K562 (cell line): ENCODE measurements around the gene CST2. TPM values are rescaled to one million over a fixed set of nuclear protein-coding genes. Genes with fewer than 3 reads are reported as not detected.

Experiments
- ATAC-seq: fragments of 200-7000 bp; cut with Tn5 transposase; 3 replicates; pipeline ENCODE4 v1.9.1; 2020; ENCODE audit warnings: moderate library complexity
- BruUV-seq: library from RNA; stranded (reverse); fragments of 400-500 nt; replicated peaks from 2 replicates; lab custom pipeline; 2021; lab: Mats Ljungman, UMichigan
- CTCF ChIA-PET: fragments of 300-600 bp; formaldehyde crosslinking; extraction: SDS; loops from one replicate; lab custom pipeline; 2021; ENCODE audit warnings: low intra/inter-chr PET ratio; lab: Yijun Ruan, JAX
- POLR2A ChIA-PET: fragments of 300-600, 350-650 bp; sonication (Branson Sonifier 250); formaldehyde crosslinking; extraction: SDS; loops from one replicate; lab custom pipeline; 2021; ENCODE audit warnings: antibody characterized with exemption, inconsistent platforms; lab: Yijun Ruan, JAX
- DNase-seq, 4 experiments: peaks; one replicate each; pipeline versions ENCODE4 v3.0.0 to v3.0.0-alpha.2; 2011 to 2018; ENCODE audit warnings: low spot score in 3 of 4, mixed read lengths in 3 of 4; ENCODE audit errors: extremely low read depth in 1 of 4
- FAIRE-seq: peaks from 2 replicates; lab custom pipeline; 2011; peaks lifted over from hg19 to GRCh38; lab: Jason Lieb, UNC
- H2AFZ ChIP-seq: 2 replicates; pipeline ENCODE4 v1.6.0; 2011; ENCODE audit warnings: low read depth, low read length, control low read depth, inconsistent platforms
- H3K27ac ChIP-seq: fragments of 200-600 bp; 3 replicates; pipeline ENCODE4 v1.8.0; 2011; ENCODE audit warnings: low read depth, mild to moderate bottlenecking, control low read depth, inconsistent platforms, low read length, moderate library complexity, mixed read lengths; ENCODE audit errors: extremely low read depth
- H3K27me3 ChIP-seq, 2 experiments: fragments of 300-600 bp in 1 of 2; 2 replicates in 1 of 2; 3 replicates in 1 of 2; pipeline versions ENCODE4 v1.6.0 to v1.8.0; 2011; ENCODE audit warnings: inconsistent platforms in 2 of 2, low read length in 2 of 2, mild to moderate bottlenecking in 1 of 2, mixed read lengths in 1 of 2, moderate library complexity in 1 of 2; ENCODE audit not compliant: control insufficient read depth in 2 of 2, insufficient read depth in 2 of 2
- H3K36me3 ChIP-seq: fragments of 300-600 bp; 3 replicates; pipeline ENCODE4 v1.8.0; 2011; ENCODE audit warnings: mild to moderate bottlenecking, low read length, inconsistent platforms; ENCODE audit not compliant: control insufficient read depth, insufficient read depth
- H3K4me1 ChIP-seq, 2 experiments: fragments of 200-600 bp in 1 of 2; replicated peaks in 1 of 2; 2 replicates in 1 of 2; 3 replicates in 1 of 2; pipeline versions ENCODE4 v1.5.1 to v1.8.0; 2011; ENCODE audit warnings: inconsistent platforms in 2 of 2, low read length in 2 of 2, mild to moderate bottlenecking in 1 of 2, mixed read lengths in 1 of 2, moderate library complexity in 1 of 2; ENCODE audit not compliant: control insufficient read depth in 2 of 2, insufficient read depth in 2 of 2
- H3K4me2 ChIP-seq: 2 replicates; pipeline ENCODE4 v1.6.1; 2011; ENCODE audit warnings: low read length, control low read depth, inconsistent platforms, mixed read lengths; ENCODE audit not compliant: insufficient read depth
- H3K4me3 ChIP-seq: fragments of 200-600 bp; sonication (generic), shearing (Covaris generic); 2 replicates; pipeline ENCODE4 v1.5.1; 2016; ENCODE audit warnings: control low read depth, inconsistent platforms
- H3K79me2 ChIP-seq: fragments of 200-600 bp; 3 replicates; pipeline ENCODE4 v1.8.0; 2011; ENCODE audit warnings: low read length, inconsistent platforms; ENCODE audit not compliant: control insufficient read depth, insufficient read depth
- H3K9ac ChIP-seq, 2 experiments: 2 replicates each; pipeline versions ENCODE4 v1.6.0 to v1.6.1; 2011; ENCODE audit warnings: low read depth in 2 of 2, low read length in 2 of 2, control low read depth in 1 of 2, inconsistent platforms in 1 of 2, mild to moderate bottlenecking in 1 of 2, mixed read lengths in 1 of 2; ENCODE audit not compliant: insufficient read depth in 1 of 2
- H3K9me1 ChIP-seq: one replicate; pipeline ENCODE4 v1.6.0; 2011; ENCODE audit warnings: inconsistent platforms, mild to moderate bottlenecking, low read length, moderate library complexity; ENCODE audit not compliant: control insufficient read depth, insufficient read depth
- H3K9me3 ChIP-seq: replicated peaks from 2 replicates; pipeline ENCODE4 v1.5.1; 2011; ENCODE audit warnings: low read depth, low read length, inconsistent platforms; ENCODE audit not compliant: control insufficient read depth, insufficient read depth
- H4K20me1 ChIP-seq: replicated peaks from 2 replicates; pipeline ENCODE4 v1.6.1; 2011; ENCODE audit warnings: low read length, inconsistent platforms, mixed read lengths; ENCODE audit not compliant: control insufficient read depth, insufficient read depth
- CBFB ChIP-seq: sonication (generic); formaldehyde crosslinking; IDR thresholded peaks from 2 replicates; pipeline ENCODE4 v1.4.0; 2020; ENCODE audit warnings: mild to moderate bottlenecking, missing genetic modification reagents
- CHAMP1 ChIP-seq: fragments of 450-650 bp; IDR thresholded peaks from 2 replicates; pipeline ENCODE4 v1.6.1; 2016; ENCODE audit warnings: mild to moderate bottlenecking
- CUX1 ChIP-seq: fragments of 200-800 bp; sonication (Bioruptor generic); IDR thresholded peaks from 2 replicates; pipeline ENCODE4 v1.6.1; 2016; ENCODE audit warnings: missing genetic modification characterization, missing compliant biosample characterization
- FUS ChIP-seq: fragments of 200-400 bp; formaldehyde crosslinking; optimal IDR thresholded peaks from 2 replicates; pipeline ENCODE3; 2017; ENCODE audit warnings: low read depth, low read length
- JUN ChIP-seq, 2 experiments: sonication (generic) in 1 of 2; formaldehyde crosslinking in 1 of 2; IDR thresholded peaks; 2 replicates each; pipeline versions ENCODE4 v1.6.1 to v1.8.0; 2012 to 2022; ENCODE audit warnings: borderline replicate concordance in 2 of 2, mild to moderate bottlenecking in 2 of 2, improper control_type of control experiment in 1 of 2, low read depth in 1 of 2, low read length in 1 of 2, missing genetic modification reagents in 1 of 2
- KLF1 ChIP-seq: fragments of 450-650 bp; IDR thresholded peaks from 2 replicates; pipeline ENCODE4 v1.6.1; 2016; ENCODE audit warnings: missing genetic modification characterization, missing compliant biosample characterization
- MCM5 ChIP-seq: fragments of 450-650 bp; IDR thresholded peaks from 2 replicates; pipeline ENCODE4 v1.6.1; 2016; ENCODE audit warnings: low read depth
- RBM34 ChIP-seq: fragments of 200-400 bp; formaldehyde crosslinking; IDR thresholded peaks from 2 replicates; pipeline ENCODE4 v1.6.1; 2018; ENCODE audit warnings: low read length, borderline replicate concordance; ENCODE audit not compliant: insufficient read depth
- SREBF2 ChIP-seq: sonication (generic); formaldehyde crosslinking; IDR thresholded peaks from 2 replicates; pipeline ENCODE4 v1.4.0; 2020; ENCODE audit warnings: mild to moderate bottlenecking, missing genetic modification reagents
- ZNF316 ChIP-seq: fragments of 450-650 bp; IDR thresholded peaks from 2 replicates; pipeline ENCODE4 v1.6.1; 2016
- WGBS: fragments of 100-300 bp; shearing (Covaris generic); methylation state at CpG from one replicate; pipeline ENCODE4 v1.1.6; 2016; ENCODE audit warnings: low coverage, mixed read lengths; ENCODE audit not compliant: insufficient coverage; ENCODE audit errors: missing lambda C conversion rate; 5-methylcytosine and 5-hydroxymethylcytosine counted together
- in situ Hi-C: fragments of 300-500 bp; cut with MboI; formaldehyde crosslinking; loops from 4 replicates; pipeline ENCODE4 v1.15.0; 2018; ENCODE audit warnings: inconsistent platforms, mixed read lengths
- intact Hi-C: fragments of 100-400 bp; cut with micrococcal nuclease; formaldehyde crosslinking; loops from 2 replicates; pipeline ENCODE4 v1.14.2; 2022
- polyA plus RNA-seq, 8 experiments: library from polyadenylated mRNA; depleted of rRNA in 4 of 8; stranded (reverse) in 5 of 8; unstranded in 3 of 8; fragments of >200 nt; fragmentation: Nextera tagmentation in 2 of 8; fragmentation: Illumina TruSeq in 1 of 8; extraction: Ambion mirVana in 2 of 8; extraction: Trizol in 1 of 8; gene quantifications; 2 replicates each; pipeline versions ENCODE4 v1.2.1 to v1.2.3, GENCODE V29; 2011 to 2014; ENCODE audit warnings: inconsistent platforms in 1 of 8, missing spikeins in 1 of 8
- total RNA-seq, 7 experiments: library from RNA; depleted of rRNA in 6 of 7; stranded (reverse); fragments of >200 nt in 6 of 7; fragmentation: Illumina TruSeq in 2 of 7; extraction: Trizol in 2 of 7; gene quantifications; 2 replicates each; pipeline versions ENCODE4 v1.2.1 to v1.2.3, GENCODE V29; 2011 to 2021; ENCODE audit warnings: low replicate concordance in 1 of 7

Gene CST2
- total and polyA plus RNA-seq, 9 of the 15 experiments (the other 6 are each of a cell fraction or from before 2014, with no cell fraction given) = not detected

GRCh38 chr20:23800865-23801264 is 25.7 kb downstream of the CST2 start:
- H2AFZ ChIP-seq = no peak overlapping the region
- no peaks in the 10 kb centered on the region for H3K36me3 ChIP-seq
- no peak for TF ChIP-seq ZNF316
- no peak for TF ChIP-seq SREBF2
- TF ChIP-seq CBFB = no peak
- no peak for TF ChIP-seq RBM34
- no peak for TF ChIP-seq JUN (IDR thresholded peaks at IDR 0.05; ENCODE audit: borderline replicate concordance, low read depth, low read length)
- no peak for TF ChIP-seq JUN (CRISPR knock-in tag; IDR thresholded peaks at IDR 0.05; ENCODE audit: borderline replicate concordance)
- no peak for TF ChIP-seq MCM5
- TF ChIP-seq KLF1 (tag) = no peak
- no peak for TF ChIP-seq CHAMP1
- TF ChIP-seq CUX1 (CRISPR knock-in tag) = no peak
- TF ChIP-seq FUS = no peak
- ChIA-PET POLR2A (no interaction called here), CTCF (no interaction called here)
- no peaks in the 10 kb centered on the region for H3K27me3 ChIP-seq
- no peaks in the 10 kb centered on the region for H4K20me1 ChIP-seq
- DNase-seq = no peak
- no peaks in the 10 kb centered on the region for H3K4me1 ChIP-seq
- intact Hi-C loops = no loop called here
- in situ Hi-C loops = no loop called here
- no peak overlapping the region for H3K9ac ChIP-seq
- WGBS = 0% methylated on average over 3 of the region's 3 CpGs
- no peak for FAIRE-seq
- no peaks in the 10 kb centered on the region for H3K79me2 ChIP-seq
- ATAC-seq = no peak
- H3K27ac ChIP-seq = no peak overlapping the region
- no peak overlapping the region for H3K4me3 ChIP-seq
- no peaks in the 10 kb centered on the region for H3K9me1 ChIP-seq
- BruUV-seq = no TSS peak
- H3K9me3 ChIP-seq = no peaks in the 10 kb centered on the region
- H3K4me2 ChIP-seq = no peak overlapping the region
